A549 treated with Hydrocortisone at 1 μM for 4 hours (cell line): ENCODE data around the gene STK32A. TPM values are rescaled to one million over a fixed set of nuclear protein-coding genes. Genes with fewer than 3 reads are reported as not detected.

Source experiments
- total RNA-seq: library from RNA; stranded (reverse); fragments of 200-300 nt; extraction: Qiagen RNA extraction; gene quantifications from 5 replicates; pipeline ENCODE4 v1.2.3, GENCODE V29; 2022

The STK32A gene
- total RNA-seq, result 0.21 to 0.38 TPM (median 0.24 TPM) in 5 replicates

DNA sequence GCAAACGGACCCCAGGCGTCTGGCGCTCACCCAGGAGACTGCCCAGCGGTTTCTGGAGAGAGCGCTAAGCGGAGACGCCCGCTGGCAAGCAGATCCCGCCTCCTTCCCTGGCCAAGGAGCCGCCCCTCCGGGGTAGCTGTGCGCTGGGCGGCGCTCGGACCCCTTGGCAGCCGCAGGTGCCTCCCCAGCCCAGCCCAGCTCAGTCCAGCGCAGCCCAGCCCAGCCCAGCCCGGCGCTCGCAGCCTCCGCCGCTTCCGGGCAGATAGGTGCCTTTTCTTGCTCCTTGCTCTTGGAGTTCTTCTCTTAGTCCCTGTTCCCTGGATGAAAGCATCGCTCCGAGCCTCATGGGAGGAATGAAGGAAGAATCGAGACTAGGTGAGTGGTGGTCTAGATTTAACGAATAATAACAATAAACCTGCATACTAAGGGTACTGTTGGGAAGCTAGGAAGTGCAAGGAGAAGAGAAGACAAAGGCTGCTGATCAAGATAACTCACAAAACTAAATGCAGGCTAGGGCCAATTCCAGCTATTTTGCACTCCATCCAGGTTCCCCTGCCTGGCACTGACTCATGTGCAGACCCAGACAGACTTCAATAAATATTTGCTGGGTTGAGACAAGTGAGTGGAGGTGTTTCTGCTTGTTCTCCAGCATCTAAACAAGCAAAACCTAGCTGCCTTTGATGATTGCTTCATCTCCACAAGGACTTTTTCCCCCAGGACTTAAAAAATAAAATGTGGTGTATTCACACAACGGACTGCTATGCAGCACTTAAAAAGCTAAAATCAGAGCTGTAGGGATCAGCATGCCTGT is at the start of gene STK32A:
Gene STK32A, plus strand, starts transcription at position 202 of the 811 bp plus-strand sequence. CDS start 4,609 bp downstream, outside the sequence.

